GM21786 (cell line): Measurements from ENCODE around the gene PRSS38.

Source experiments
- ATAC-seq: cut with Tn5 transposase; IDR thresholded peaks from one replicate; pipeline ENCODE4 v1.9.1; 2021; ENCODE audit not compliant: unreplicated experiment

Gene PRSS38

GRCh38 chr1:227894831-227895451 lies 79.5 kb downstream of the PRSS38 start:
- no peak for ATAC-seq
